Activated naive CD8-positive, alpha-beta T cell treated with anti-CD3 and anti-CD28 coated beads, Interleukin-2, amount 10 ng/mL, durations not matched to agents 7 days and 5 days (primary cell): ENCODE data around the gene NAE1. TPM values are rescaled to one million over a fixed set of nuclear protein-coding genes. Genes with fewer than 3 reads are reported as not detected.

Experiments used
- ATAC-seq: fragments of 150-1000 bp; cut with Tn5 transposase; one replicate; pipeline ENCODE4 v1.10.0; 2021; ENCODE audit warnings: low read depth, moderate library complexity
- POLR2A ChIA-PET: fragments of 350-600 bp; sonication (Branson Sonifier 250); formaldehyde crosslinking; loops from one replicate; lab custom pipeline; 2021; ENCODE audit warnings: antibody characterized with exemption; lab: Charles Lee
- DNase-seq: peaks from one replicate; pipeline ENCODE4 v3.0.0; 2021
- H3K27ac Mint-ChIP-seq: one replicate; pipeline ENCODE4 v1.8.0; 2022; ENCODE audit warnings: mild to moderate bottlenecking, mixed read lengths
- H3K27me3 Mint-ChIP-seq: one replicate; pipeline ENCODE4 v1.8.0; 2022; ENCODE audit warnings: mild to moderate bottlenecking, moderate library complexity, mixed read lengths
- H3K36me3 Mint-ChIP-seq: one replicate; pipeline ENCODE4 v1.8.0; 2021; ENCODE audit warnings: mild to moderate bottlenecking, mixed read lengths
- H3K4me1 Mint-ChIP-seq: one replicate; pipeline ENCODE4 v1.8.0; 2021; ENCODE audit warnings: mixed read lengths
- H3K4me3 Mint-ChIP-seq: one replicate; pipeline ENCODE4 v1.8.0; 2022; ENCODE audit warnings: mild to moderate bottlenecking, moderate library complexity, mixed read lengths
- H3K9me3 Mint-ChIP-seq: one replicate; pipeline ENCODE4 v1.8.0; 2021; ENCODE audit warnings: mixed read lengths
- total RNA-seq, 2 experiments: library from RNA; stranded (reverse); gene quantifications; one replicate each; pipeline ENCODE4 v1.2.3, GENCODE V29; 2021

Gene NAE1
- total RNA-seq, 2 experiments from 2014 or later = 70.7 to 77.0 TPM

- no peaks in the 10 kb centered on the region for H3K9me3 Mint-ChIP-seq
- no peak for DNase-seq
- no peak overlapping the region for H3K27ac Mint-ChIP-seq
- H3K4me1 Mint-ChIP-seq = peaks cover 17% of the 10 kb centered on the region
- peaks cover 45% of the 10 kb centered on the region for H3K27me3 Mint-ChIP-seq
- no peak overlapping the region for H3K4me3 Mint-ChIP-seq
- no peaks in the 10 kb centered on the region for H3K36me3 Mint-ChIP-seq
- no peak for ATAC-seq
- POLR2A ChIA-PET = interaction anchor here (0.6 kb wide), 1 partner anchor 22 kb away, joined by 4 read pairs; no protein-coding TSS in a partner anchor
Observed at GRCh38 chr16:66846266-66846665, 15.5 kb upstream of the NAE1 start.

- Mint-ChIP-seq H3K4me1 (peaks cover 17% of the 10 kb centered on the region), H3K4me3 (no peak overlapping the region), H3K36me3 (no peaks in the 10 kb centered on the region), H3K27me3 (peaks cover 49% of the 10 kb centered on the region), H3K27ac (no peak overlapping the region), H3K9me3 (no peaks in the 10 kb centered on the region)
- DNase-seq = no peak
- POLR2A ChIA-PET = no interaction called here
- no peak for ATAC-seq
Observed at GRCh38 chr16:66845791-66846221, 15.0 kb upstream of the NAE1 start.

GRCh38 chr16:66845080-66845410, 14.3 kb upstream of the NAE1 start:
- H3K9me3 Mint-ChIP-seq = no peaks in the 10 kb centered on the region
- ATAC-seq (no peak), DNase-seq (no peak)
- H3K27ac Mint-ChIP-seq = no peak overlapping the region
- no peaks in the 10 kb centered on the region for H3K36me3 Mint-ChIP-seq
- H3K27me3 Mint-ChIP-seq = peaks cover 53% of the 10 kb centered on the region
- POLR2A ChIA-PET = no interaction called here
- peaks cover 17% of the 10 kb centered on the region for H3K4me1 Mint-ChIP-seq
- peak overlapping the region; percentile 42 for H3K4me3 Mint-ChIP-seq

- DNase-seq (no peak), ATAC-seq (peak; percentile 29)
- Mint-ChIP-seq H3K4me1 (peaks cover 17% of the 10 kb centered on the region), H3K36me3 (no peaks in the 10 kb centered on the region), H3K27me3 (peaks cover 56% of the 10 kb centered on the region), H3K4me3 (peak within 1 kb of the TSS; percentile 65), H3K27ac (no peak within 1 kb of the TSS), H3K9me3 (no peaks in the 10 kb centered on the region)
- POLR2A ChIA-PET = no interaction called here
Observed at GRCh38 chr16:66844342-66845079, 13.7 kb upstream of the NAE1 start, which contains the start of gene CA7. Gene CA7, plus strand, starts transcription at chr16:66844414. Its CDS starts 74 bp downstream, at chr16:66844488.

GRCh38 chr16:66844009-66844341, 13.2 kb upstream of the NAE1 start:
- ATAC-seq = no peak
- Mint-ChIP-seq H3K4me1 (peaks cover 17% of the 10 kb centered on the region), H3K27me3 (peaks cover 62% of the 10 kb centered on the region), H3K36me3 (no peaks in the 10 kb centered on the region), H3K9me3 (no peaks in the 10 kb centered on the region), H3K27ac (no peak overlapping the region), H3K4me3 (peak overlapping the region; percentile 65)
- POLR2A ChIA-PET = no interaction called here
- no peak for DNase-seq

GRCh38 chr16:66843191-66843590, 12.4 kb upstream of the NAE1 start:
- DNase-seq (no peak), ATAC-seq (no peak)
- H3K4me3 Mint-ChIP-seq = peak overlapping the region; percentile 4
- no peak overlapping the region for H3K27ac Mint-ChIP-seq
- POLR2A ChIA-PET = no interaction called here
- peaks cover 13% of the 10 kb centered on the region for H3K4me1 Mint-ChIP-seq
- H3K36me3 Mint-ChIP-seq = no peaks in the 10 kb centered on the region
- peaks cover 66% of the 10 kb centered on the region for H3K27me3 Mint-ChIP-seq
- peaks cover 2% of the 10 kb centered on the region for H3K9me3 Mint-ChIP-seq

GRCh38 chr16:66842765-66843164, 12.0 kb upstream of the NAE1 start:
- POLR2A ChIA-PET = no interaction called here

GRCh38 chr16:66841366-66841765, 10.6 kb upstream of the NAE1 start:
- no peak for DNase-seq
- H3K27me3 Mint-ChIP-seq = peaks cover 71% of the 10 kb centered on the region
- no peak overlapping the region for H3K27ac Mint-ChIP-seq
- no peak for ATAC-seq
- peaks cover 9% of the 10 kb centered on the region for H3K4me1 Mint-ChIP-seq
- H3K9me3 Mint-ChIP-seq = peaks cover 2% of the 10 kb centered on the region
- no peaks in the 10 kb centered on the region for H3K36me3 Mint-ChIP-seq
- H3K4me3 Mint-ChIP-seq = no peak overlapping the region
- POLR2A ChIA-PET = no interaction called here

More at GRCh38 chr16:66842765-66843164, 12.0 kb upstream of the NAE1 start:
- ATAC-seq (no peak), DNase-seq (no peak)
- Mint-ChIP-seq H3K27ac (no peak overlapping the region), H3K4me3 (no peak overlapping the region), H3K4me1 (peaks cover 9% of the 10 kb centered on the region), H3K27me3 (peaks cover 67% of the 10 kb centered on the region), H3K9me3 (peaks cover 2% of the 10 kb centered on the region), H3K36me3 (no peaks in the 10 kb centered on the region)

- Mint-ChIP-seq H3K4me3 (no peak overlapping the region), H3K9me3 (peaks cover 2% of the 10 kb centered on the region), H3K36me3 (no peaks in the 10 kb centered on the region), H3K27ac (no peak overlapping the region), H3K4me1 (peaks cover 9% of the 10 kb centered on the region), H3K27me3 (peaks cover 66% of the 10 kb centered on the region)
- ATAC-seq (no peak), DNase-seq (no peak)
- POLR2A ChIA-PET = no interaction called here
Observed at GRCh38 chr16:66840883-66841282, 10.1 kb upstream of the NAE1 start.

GRCh38 chr16:66834746-66835145, 4.0 kb upstream of the NAE1 start:
- H3K27ac Mint-ChIP-seq = no peak overlapping the region
- H3K4me1 Mint-ChIP-seq = peaks cover 6% of the 10 kb centered on the region
- no peaks in the 10 kb centered on the region for H3K36me3 Mint-ChIP-seq
- DNase-seq = no peak
- H3K4me3 Mint-ChIP-seq = no peak overlapping the region
- no peak for ATAC-seq
- POLR2A ChIA-PET = no interaction called here
- H3K27me3 Mint-ChIP-seq = peaks cover 26% of the 10 kb centered on the region
- peaks cover 2% of the 10 kb centered on the region for H3K9me3 Mint-ChIP-seq

GRCh38 chr16:66832661-66833305, 2.0 kb upstream of the NAE1 start:
- POLR2A ChIA-PET = no interaction called here
- Mint-ChIP-seq H3K27ac (no peak overlapping the region), H3K4me1 (peaks cover 21% of the 10 kb centered on the region), H3K27me3 (peaks cover 10% of the 10 kb centered on the region), H3K36me3 (peaks cover 3% of the 10 kb centered on the region), H3K9me3 (no peaks in the 10 kb centered on the region), H3K4me3 (no peak overlapping the region)
- ATAC-seq (no peak), DNase-seq (no peak)

GRCh38 chr16:66832190-66832589, 1.4 kb upstream of the NAE1 start:
- Mint-ChIP-seq H3K27me3 (peaks cover 6% of the 10 kb centered on the region), H3K4me1 (peaks cover 25% of the 10 kb centered on the region), H3K27ac (no peak overlapping the region), H3K36me3 (peaks cover 7% of the 10 kb centered on the region), H3K4me3 (no peak overlapping the region), H3K9me3 (no peaks in the 10 kb centered on the region)
- DNase-seq (no peak), ATAC-seq (no peak)
- POLR2A ChIA-PET = interaction anchor here (0.5 to 3.9 kb wide), 2 partner anchors 33 to 36 kb away, joined by 3 to 39 read pairs; no protein-coding TSS in a partner anchor

- DNase-seq (no peak), ATAC-seq (no peak)
- Mint-ChIP-seq H3K27me3 (no peaks in the 10 kb centered on the region), H3K4me3 (no peak overlapping the region), H3K4me1 (peaks cover 18% of the 10 kb centered on the region), H3K9me3 (no peaks in the 10 kb centered on the region), H3K27ac (no peak overlapping the region), H3K36me3 (peaks cover 23% of the 10 kb centered on the region)
- POLR2A ChIA-PET = no interaction called here
Observed at GRCh38 chr16:66824006-66824405, 6.8 kb downstream of the NAE1 start.

GRCh38 chr16:66814734-66815133, 16.0 kb downstream of the NAE1 start:
- Mint-ChIP-seq H3K36me3 (peaks cover 31% of the 10 kb centered on the region), H3K9me3 (no peaks in the 10 kb centered on the region), H3K4me3 (no peak overlapping the region), H3K4me1 (no peaks in the 10 kb centered on the region), H3K27ac (no peak overlapping the region), H3K27me3 (no peaks in the 10 kb centered on the region)
- ATAC-seq (no peak), DNase-seq (no peak)
- POLR2A ChIA-PET = no interaction called here
